NCI-H1092 treated with DMSO at 0.1 percent for 48 hours (cell line): ENCODE data around the gene CLEC4C.

Experiments used
- DNase-seq: peaks from one replicate; lab custom pipeline; 2025; lab: John Stamatoyannopoulos, UW

The CLEC4C gene

DNA sequence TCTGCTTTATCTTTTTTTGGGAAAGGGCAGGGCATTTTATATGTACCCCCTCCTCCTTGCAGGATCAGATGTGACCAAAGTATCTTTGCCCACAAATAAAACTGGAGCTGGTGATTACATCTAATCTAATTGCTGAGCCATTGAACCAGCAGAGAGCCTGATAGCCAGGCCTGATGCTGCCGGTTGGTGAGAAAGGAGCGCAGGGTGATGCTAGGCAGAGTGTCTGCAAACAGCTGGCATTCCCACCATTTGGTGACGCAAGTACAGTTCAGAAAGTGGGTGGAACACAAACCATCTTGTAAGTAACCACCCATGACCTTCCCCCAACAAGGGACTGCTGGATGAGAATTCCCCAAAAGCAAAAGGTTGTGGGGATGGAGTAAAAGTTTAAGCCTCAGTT lies 23.2 kb downstream of the CLEC4C start:
- no peak for DNase-seq

DNA sequence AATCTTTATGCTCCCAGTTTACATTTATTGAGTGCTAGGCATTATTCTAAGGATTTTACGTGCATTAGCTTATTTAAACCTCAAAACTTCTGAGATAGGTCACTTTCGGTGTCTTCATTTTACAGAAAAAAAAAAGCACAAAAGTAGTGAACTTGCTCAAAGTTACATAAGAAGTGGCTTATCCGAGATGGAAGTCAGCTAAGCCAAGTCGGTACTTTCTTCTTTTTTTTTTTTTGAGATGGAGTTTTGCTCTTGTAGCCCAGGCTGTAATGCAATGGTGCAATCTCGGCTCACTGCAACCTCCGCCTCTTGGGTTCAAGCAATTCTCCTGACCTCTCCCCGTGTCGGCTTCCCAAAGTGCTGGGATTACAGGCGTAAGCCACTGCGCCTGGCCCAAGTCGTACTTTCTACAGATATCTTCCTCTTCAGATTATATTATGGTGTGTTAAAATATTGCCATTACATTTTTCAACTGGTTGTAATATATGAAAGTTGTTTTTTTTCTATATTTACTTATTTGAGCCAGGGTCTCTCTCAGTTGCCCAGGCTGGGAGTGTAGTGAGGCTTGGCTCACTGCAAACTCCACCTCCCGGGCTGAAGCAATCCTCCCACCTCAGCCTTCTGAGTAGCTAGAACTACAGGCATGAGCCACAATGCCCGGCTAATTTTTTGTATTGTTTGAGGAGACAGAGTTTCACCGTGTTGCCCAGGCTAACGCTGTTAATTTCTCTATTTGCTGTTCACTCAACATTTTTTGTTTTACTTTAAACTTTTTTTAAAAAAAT lies 27.0 kb downstream of the CLEC4C start:
- DNase-seq, result no peak

DNA sequence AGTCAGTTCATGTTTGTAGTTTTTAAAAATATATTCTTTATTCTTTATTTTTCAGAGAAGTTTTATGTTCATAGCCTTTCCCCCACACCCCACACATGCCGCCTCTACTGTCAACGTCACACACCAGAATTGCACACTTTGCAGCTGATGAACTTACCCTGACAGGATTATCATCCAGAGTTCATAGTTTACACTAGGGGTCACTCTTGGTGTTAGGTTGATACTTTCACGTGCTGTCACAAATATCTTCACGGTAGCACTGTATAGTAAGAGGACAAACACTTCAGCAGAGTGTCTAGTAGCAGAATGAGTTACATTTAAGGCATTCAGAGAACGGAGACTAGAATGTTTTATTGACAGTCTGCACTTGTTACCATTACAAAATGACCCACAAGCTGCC lies 30.8 kb downstream of the CLEC4C start:
- DNase-seq, result no peak

GRCh38 chr12:7712841-7713442 lies 34.2 kb downstream of the CLEC4C start:
- DNase-seq, result no peak

- DNase-seq, result no peak
Observed at GRCh38 chr12:7711133-7711532, 36.0 kb downstream of the CLEC4C start, which contains the start of gene DPPA3. DPPA3 (plus strand) TSS chr12:7711433; CDS start chr12:7711571, 138 bp downstream.

- DNase-seq, result no peak
Observed at GRCh38 chr12:7709969-7710675, 37.1 kb downstream of the CLEC4C start.

DNA sequence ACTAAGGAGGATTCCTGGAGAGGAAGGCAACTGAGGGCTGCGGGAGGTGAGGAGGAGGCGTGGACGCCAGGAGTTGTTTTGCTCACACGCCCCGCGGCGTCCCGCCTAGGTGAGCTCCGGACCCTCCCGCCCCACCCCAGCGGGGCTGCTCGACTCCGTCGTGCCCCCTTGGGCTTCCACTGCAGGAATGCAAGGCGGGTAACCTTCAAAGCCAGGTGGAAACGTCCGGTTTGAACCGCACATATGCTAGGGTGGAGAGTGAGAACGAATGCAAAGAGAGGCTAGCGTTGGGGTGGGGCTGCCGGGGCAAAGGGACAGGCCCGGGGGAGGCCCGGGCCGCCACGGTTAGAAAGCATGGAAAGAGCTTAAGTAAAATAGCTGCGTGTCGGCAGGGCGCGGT lies 41.3 kb downstream of the CLEC4C start:
- DNase-seq, result no peak

DNA sequence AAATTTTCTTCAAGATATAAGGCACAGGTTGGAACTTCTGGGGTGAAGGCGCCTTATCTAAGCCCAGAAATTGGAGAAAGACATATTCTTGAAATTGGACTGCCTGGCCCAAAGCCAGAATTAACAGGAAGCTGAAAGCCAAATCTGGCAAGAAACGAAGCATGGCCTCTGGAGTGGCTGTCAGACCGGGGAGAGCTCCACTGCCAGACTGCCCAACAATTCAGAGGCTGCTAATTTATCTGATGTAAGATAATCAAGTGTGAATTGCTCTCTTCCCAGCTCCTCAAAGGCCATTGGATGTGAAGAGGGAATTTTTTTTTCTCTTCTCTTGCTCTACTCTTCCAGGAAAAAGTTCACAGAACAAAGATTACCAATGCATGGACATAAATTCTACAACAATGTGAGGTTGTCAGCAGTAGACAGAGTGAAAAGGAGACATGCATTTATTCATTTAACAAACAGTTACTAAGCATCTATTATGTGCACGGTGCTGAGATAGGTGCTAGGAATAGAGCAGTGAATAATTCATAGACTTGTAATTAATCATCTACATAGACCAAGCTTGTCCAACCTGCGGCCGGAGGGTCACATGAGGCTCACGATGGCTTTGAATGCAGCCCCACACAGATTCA lies 51.5 kb downstream of the CLEC4C start, which contains the start of gene GDF3:
Gene GDF3, minus strand, starts transcription at position 210 of the 632 bp plus-strand sequence. Its CDS starts 47 bp downstream, at position 163.
- DNase-seq, result no peak

DNA sequence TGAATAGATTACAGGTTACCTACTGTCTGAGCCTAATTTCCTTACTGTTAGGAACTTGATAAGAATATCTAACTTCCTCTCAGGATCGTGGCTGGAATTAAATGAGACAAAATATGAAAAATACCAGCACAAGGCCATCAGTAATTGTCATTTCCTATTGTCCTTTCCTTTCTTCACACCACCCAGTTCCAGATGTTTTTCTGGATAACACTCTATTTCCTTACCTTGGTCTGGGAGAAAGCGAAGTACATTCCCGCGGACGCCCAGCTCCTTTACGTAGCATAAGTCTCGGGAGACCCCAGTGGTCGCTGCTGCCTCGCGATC lies 52.0 kb downstream of the CLEC4C start:
- DNase-seq, result no peak

DNA sequence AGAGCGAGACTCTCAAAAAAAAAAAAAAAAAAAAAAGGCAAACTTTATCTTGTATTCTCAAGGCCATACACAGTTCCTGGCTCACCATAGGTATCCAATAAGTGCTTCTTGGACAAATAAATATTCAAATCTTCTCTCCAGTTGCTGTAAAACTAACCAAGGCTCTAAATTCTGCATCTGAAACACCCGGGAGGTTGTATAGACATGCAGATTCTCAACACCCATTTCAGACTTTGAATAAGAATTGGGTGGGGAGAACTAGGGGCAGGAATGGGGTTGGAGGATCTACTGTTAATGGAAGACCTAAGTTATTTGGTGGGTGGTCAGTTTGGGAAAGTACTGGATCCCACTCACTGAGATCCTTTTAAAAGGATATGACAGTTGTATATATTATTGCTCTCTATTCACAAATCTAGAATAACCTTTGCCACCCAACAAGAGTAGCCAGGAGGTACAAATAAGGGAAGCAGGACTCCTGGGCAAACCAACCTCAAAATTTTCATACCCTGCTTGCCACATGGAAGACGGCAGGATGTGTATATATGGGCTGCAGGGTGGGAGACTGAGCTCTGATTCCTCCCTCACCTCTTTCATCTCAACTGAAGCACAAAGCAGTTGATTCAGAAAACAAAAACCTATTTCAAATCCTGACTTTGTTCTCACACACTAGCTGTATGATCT lies 52.5 kb downstream of the CLEC4C start:
- DNase-seq, result no peak

DNA sequence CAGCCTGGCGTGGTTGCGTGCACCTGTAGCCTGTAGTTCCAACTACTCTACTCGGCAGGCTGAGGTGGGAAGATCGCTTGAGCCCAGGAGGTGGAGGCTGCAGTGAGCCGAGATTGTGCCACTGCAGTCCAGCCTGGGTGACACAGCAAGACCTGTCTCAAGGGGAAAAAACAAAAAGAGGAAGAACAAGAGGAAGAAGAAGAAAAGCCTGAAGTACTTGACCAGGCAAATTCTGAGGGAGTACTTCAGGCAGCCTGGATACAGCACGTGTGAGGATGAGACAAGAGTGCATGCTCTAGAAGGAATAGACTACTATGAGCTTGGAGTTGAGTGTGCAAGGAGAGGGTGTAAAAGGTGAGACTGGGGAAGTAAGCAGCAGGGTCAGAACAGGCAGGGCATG lies 53.4 kb downstream of the CLEC4C start:
- DNase-seq, result no peak

GRCh38 chr12:7681535-7681934 lies 65.6 kb downstream of the CLEC4C start:
- no peak for DNase-seq
